ENCODE results near the gene ITPA. TPM values are rescaled to one million over a fixed set of nuclear protein-coding genes. Genes with fewer than 3 reads are reported as not detected.

ITPA gene
- total RNA-seq, 3 donors from 2014 or later = 35.2 to 43.6 (median 39.1) TPM

- Histone ChIP-seq H3K4me1 (peaks cover 0 to 4% of the 10 kb centered on the region in 2 donors), H3K27ac (no peak overlapping the region), H3K27me3 (no peaks in the 10 kb centered on the region), H3K9me3 (no peaks in the 10 kb centered on the region), H3K36me3 (no peaks in the 10 kb centered on the region), H3K4me3 (no peak overlapping the region)
- TF ChIP-seq, protein P1, sequence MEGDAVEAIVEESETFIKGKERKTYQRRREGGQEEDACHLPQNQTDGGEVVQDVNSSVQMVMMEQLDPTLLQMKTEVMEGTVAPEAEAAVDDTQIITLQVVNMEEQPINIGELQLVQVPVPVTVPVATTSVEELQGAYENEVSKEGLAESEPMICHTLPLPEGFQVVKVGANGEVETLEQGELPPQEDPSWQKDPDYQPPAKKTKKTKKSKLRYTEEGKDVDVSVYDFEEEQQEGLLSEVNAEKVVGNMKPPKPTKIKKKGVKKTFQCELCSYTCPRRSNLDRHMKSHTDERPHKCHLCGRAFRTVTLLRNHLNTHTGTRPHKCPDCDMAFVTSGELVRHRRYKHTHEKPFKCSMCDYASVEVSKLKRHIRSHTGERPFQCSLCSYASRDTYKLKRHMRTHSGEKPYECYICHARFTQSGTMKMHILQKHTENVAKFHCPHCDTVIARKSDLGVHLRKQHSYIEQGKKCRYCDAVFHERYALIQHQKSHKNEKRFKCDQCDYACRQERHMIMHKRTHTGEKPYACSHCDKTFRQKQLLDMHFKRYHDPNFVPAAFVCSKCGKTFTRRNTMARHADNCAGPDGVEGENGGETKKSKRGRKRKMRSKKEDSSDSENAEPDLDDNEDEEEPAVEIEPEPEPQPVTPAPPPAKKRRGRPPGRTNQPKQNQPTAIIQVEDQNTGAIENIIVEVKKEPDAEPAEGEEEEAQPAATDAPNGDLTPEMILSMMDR (IDR thresholded peaks at IDR 0.05) = no peak
- TF ChIP-seq POLR2A (IDR thresholded peaks at IDR 0.05) (no peak), POLR2AphosphoS5 (IDR thresholded peaks at IDR 0.05) (no peak)
- no peak for DNase-seq (ENCODE audit: low spot score in 2 of 2)
- intact Hi-C loops (cut with DNase I; ENCODE audit: low total_unique reads) = no loop called here
Observed at GRCh38 chr20:3171391-3172125, 37.7 kb upstream of the ITPA start.

GRCh38 chr20:3172126-3172932, 37.0 kb upstream of the ITPA start:
- Histone ChIP-seq H3K4me3 (peak overlapping the region; percentile 78 to 83 (median 79)), H3K4me1 (peaks cover 0 to 4% of the 10 kb centered on the region in 2 donors), H3K27me3 (no peaks in the 10 kb centered on the region), H3K36me3 (no peaks in the 10 kb centered on the region), H3K9me3 (no peaks in the 10 kb centered on the region), H3K27ac (peak overlapping the region; percentile 75 to 85)
- intact Hi-C loops (cut with DNase I; ENCODE audit: low total_unique reads) = no loop called here
- no peak for DNase-seq (ENCODE audit: low spot score in 2 of 2)
- TF ChIP-seq POLR2A (IDR thresholded peaks at IDR 0.05) = no peak
- no peak for TF ChIP-seq POLR2AphosphoS5 (IDR thresholded peaks at IDR 0.05)

GRCh38 chr20:3172933-3173609, 36.2 kb upstream of the ITPA start, which contains the start of gene LZTS3:
Gene LZTS3 (minus strand): TSS chr20:3173549. CDS start chr20:3167163, 6,386 bp downstream.
- H3K27ac ChIP-seq = peak within 1 kb of the TSS; percentile 75 to 85
- intact Hi-C loops (cut with DNase I; ENCODE audit: low total_unique reads) = no loop called here
- peak; percentile 71 to 77 for DNase-seq (ENCODE audit: low spot score in 2 of 2)
- no peaks in the 10 kb centered on the region for H3K27me3 ChIP-seq
- H3K4me3 ChIP-seq = peak within 1 kb of the TSS; percentile 78 to 83 (median 79)
- peaks cover 0 to 4% of the 10 kb centered on the region in 2 donors for H3K4me1 ChIP-seq
- H3K9me3 ChIP-seq = no peaks in the 10 kb centered on the region
- H3K36me3 ChIP-seq = no peaks in the 10 kb centered on the region
- peak; percentile 28 to 71 (median 59) for TF ChIP-seq POLR2AphosphoS5 (IDR thresholded peaks at IDR 0.05)
- TF ChIP-seq, protein P1 (IDR thresholded peaks at IDR 0.05) = no peak

DNA sequence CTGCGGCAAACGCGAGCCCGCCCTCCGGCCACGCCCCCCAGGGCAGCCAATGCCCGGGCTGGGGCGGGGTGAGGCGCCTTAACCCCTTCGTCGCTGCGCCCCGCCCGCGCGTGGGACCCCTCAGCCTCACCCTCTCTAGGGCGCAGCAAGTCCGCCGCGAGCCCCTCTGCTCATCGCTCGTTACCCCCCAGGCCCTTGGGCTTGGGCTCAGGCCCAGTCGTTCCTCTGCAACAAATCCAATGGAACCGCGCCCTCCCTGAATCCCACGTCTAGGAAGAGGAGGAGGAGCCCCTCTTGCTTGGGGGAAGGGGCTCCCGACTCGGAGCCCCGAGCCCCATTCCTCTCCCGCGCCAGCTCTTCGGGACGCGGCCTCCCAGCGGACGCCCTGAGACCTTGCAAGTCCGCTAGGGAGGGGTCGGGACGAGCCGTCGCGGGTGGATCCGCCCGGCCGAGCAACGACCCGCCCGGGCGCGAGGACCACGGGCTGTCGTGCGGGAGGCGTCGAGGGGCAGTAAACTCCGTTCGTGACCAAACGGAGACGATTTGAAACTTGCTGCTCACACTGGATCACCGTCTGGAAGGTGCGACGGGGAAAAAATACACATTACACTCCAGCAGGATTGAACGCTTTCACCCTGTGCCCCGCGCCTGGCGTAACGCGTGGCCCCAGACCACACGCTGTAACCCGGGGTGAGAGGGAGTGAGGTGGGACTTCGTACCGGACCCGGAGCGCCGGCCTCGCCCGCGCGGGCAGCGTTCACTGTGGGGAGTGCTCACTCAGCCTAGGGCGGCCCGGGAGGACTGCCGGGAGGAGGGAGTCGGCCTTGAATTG, 35.5 kb upstream of the ITPA start:
- TF ChIP-seq POLR2A (IDR thresholded peaks at IDR 0.05) = no peak
- TF ChIP-seq, protein P1 (IDR thresholded peaks at IDR 0.05) = peak in 2 of 3 donors; percentile 30 to 35
- TF ChIP-seq POLR2AphosphoS5 (IDR thresholded peaks at IDR 0.05) = peak in 1 of 3 donors; percentile 40
- Histone ChIP-seq H3K27me3 (no peaks in the 10 kb centered on the region), H3K9me3 (no peaks in the 10 kb centered on the region), H3K27ac (peak overlapping the region; percentile 75 to 85), H3K36me3 (no peaks in the 10 kb centered on the region), H3K4me1 (peaks cover 0 to 4% of the 10 kb centered on the region in 2 donors), H3K4me3 (peak overlapping the region; percentile 78 to 83 (median 79))
- peak; percentile 84 to 89 for DNase-seq (ENCODE audit: low spot score in 2 of 2)
- intact Hi-C loops (cut with DNase I; ENCODE audit: low total_unique reads) = no loop called here
